HUES6 (cell line): ENCODE results near the gene PRR13.
"Not testable (repeated sequence)": the region's sequence is repeated elsewhere in the genome, so short reads cannot be mapped to it uniquely, and the experiment has no call there.

Experiments
- H3K27ac ChIP-seq: 2 replicates; pipeline ENCODE4 v1.7.0; 2013; ENCODE audit warnings: low read depth, mild to moderate bottlenecking, low read length, inconsistent platforms
- H3K27me3 ChIP-seq: 2 replicates; pipeline ENCODE4 v1.6.1; 2013; ENCODE audit warnings: low read length; ENCODE audit not compliant: control insufficient read depth, insufficient read depth
- H3K36me3 ChIP-seq: 2 replicates; pipeline ENCODE4 v1.6.1; 2013; ENCODE audit warnings: low read length; ENCODE audit not compliant: control insufficient read depth, insufficient read depth
- H3K4me1 ChIP-seq: 2 replicates; pipeline ENCODE4 v1.6.1; 2013; ENCODE audit warnings: low read length; ENCODE audit not compliant: control insufficient read depth, insufficient read depth
- H3K4me3 ChIP-seq: 2 replicates; pipeline ENCODE4 v1.5.1; 2013; ENCODE audit warnings: low read depth, low read length
- H3K9ac ChIP-seq: one replicate; pipeline ENCODE4 v1.6.1; 2013; ENCODE audit warnings: mild to moderate bottlenecking, low read length
- H3K9me3 ChIP-seq: 2 replicates; pipeline ENCODE4 v1.6.1; 2013; ENCODE audit warnings: low read depth, low read length; ENCODE audit not compliant: control insufficient read depth, insufficient read depth

The PRR13 gene

GRCh38 chr12:53441040-53441833, at the start of gene PRR13:
PRR13 (plus strand) TSS chr12:53441734; CDS start chr12:53442715, 981 bp downstream.
- Histone ChIP-seq H3K27ac (peak within 1 kb of the TSS; percentile 57; the same call in 1 of the 2 replicates), H3K9ac (peak within 1 kb of the TSS; percentile 76)

GRCh38 chr12:53399896-53400295, 41.6 kb upstream of the PRR13 start:
- H3K4me3 ChIP-seq, result no peak overlapping the region
- H3K9ac ChIP-seq, result no peak overlapping the region
- no peaks in the 10 kb centered on the region for H3K9me3 ChIP-seq
- H3K4me1 ChIP-seq, result no peaks in the 10 kb centered on the region
- peaks cover 14% of the 10 kb centered on the region for H3K36me3 ChIP-seq
- no peak overlapping the region for H3K27ac ChIP-seq
- no peaks in the 10 kb centered on the region for H3K27me3 ChIP-seq

More at GRCh38 chr12:53441040-53441833, at the start of gene PRR13:
- no peaks in the 10 kb centered on the region for H3K9me3 ChIP-seq
- H3K4me1 ChIP-seq, result peaks cover 14% of the 10 kb centered on the region; the same call in 1 of the 2 replicates
- H3K4me3 ChIP-seq, result peak within 1 kb of the TSS; percentile 85
- peaks cover 23% of the 10 kb centered on the region for H3K36me3 ChIP-seq
- H3K27me3 ChIP-seq, result no peaks in the 10 kb centered on the region

GRCh38 chr12:53402351-53402750, 39.2 kb upstream of the PRR13 start:
- H3K9ac ChIP-seq, H3K4me3 ChIP-seq, H3K27me3 ChIP-seq, H3K4me1 ChIP-seq, H3K9me3 ChIP-seq, H3K27ac ChIP-seq: not testable (repeated sequence)
- H3K36me3 ChIP-seq, result peaks cover 20% of the 10 kb centered on the region

GRCh38 chr12:53402871-53403270, 38.7 kb upstream of the PRR13 start:
- Histone ChIP-seq H3K36me3 (peaks cover 20% of the 10 kb centered on the region), H3K4me1 (no peaks in the 10 kb centered on the region), H3K4me3 (no peak overlapping the region), H3K9me3 (no peaks in the 10 kb centered on the region), H3K27me3 (no peaks in the 10 kb centered on the region), H3K9ac (no peak overlapping the region), H3K27ac (no peak overlapping the region)

- H3K27me3 ChIP-seq, result no peaks in the 10 kb centered on the region
Measured at GRCh38 chr12:53410951-53411350, 30.6 kb upstream of the PRR13 start.

GRCh38 chr12:53413485-53414204, 27.9 kb upstream of the PRR13 start:
- no peaks in the 10 kb centered on the region for H3K9me3 ChIP-seq
- H3K27me3 ChIP-seq, result no peaks in the 10 kb centered on the region
- no peak overlapping the region for H3K9ac ChIP-seq
- peaks cover 14% of the 10 kb centered on the region for H3K4me1 ChIP-seq
- H3K27ac ChIP-seq, result no peak overlapping the region
- H3K4me3 ChIP-seq, result no peak overlapping the region
- H3K36me3 ChIP-seq, result peaks cover 47% of the 10 kb centered on the region

More at GRCh38 chr12:53410951-53411350, 30.6 kb upstream of the PRR13 start:
- Histone ChIP-seq H3K27ac (no peak overlapping the region), H3K4me3 (no peak overlapping the region), H3K9me3 (no peaks in the 10 kb centered on the region), H3K36me3 (peaks cover 54% of the 10 kb centered on the region), H3K9ac (no peak overlapping the region), H3K4me1 (peaks cover 13% of the 10 kb centered on the region)

- Histone ChIP-seq H3K36me3 (peaks cover 35% of the 10 kb centered on the region), H3K4me1 (peaks cover 14% of the 10 kb centered on the region), H3K27me3 (no peaks in the 10 kb centered on the region), H3K9me3 (no peaks in the 10 kb centered on the region), H3K4me3 (no peak overlapping the region), H3K27ac (no peak overlapping the region), H3K9ac (no peak overlapping the region)
Measured at GRCh38 chr12:53414756-53415417, 26.6 kb upstream of the PRR13 start.

- Histone ChIP-seq H3K9ac (peak overlapping the region; percentile 32), H3K4me1 (peaks cover 14% of the 10 kb centered on the region), H3K36me3 (peaks cover 31% of the 10 kb centered on the region), H3K4me3 (0 out of 2 replicates have a peak overlapping the region, but pooled peaks have one; percentile 9)
- not testable (repeated sequence) for H3K27me3 ChIP-seq, H3K9me3 ChIP-seq, H3K27ac ChIP-seq
Measured at GRCh38 chr12:53415752-53416389, 25.7 kb upstream of the PRR13 start.

- not testable (repeated sequence) for H3K27ac ChIP-seq, H3K4me3 ChIP-seq, H3K27me3 ChIP-seq, H3K9ac ChIP-seq, H3K9me3 ChIP-seq
- peaks cover 17% of the 10 kb centered on the region for H3K36me3 ChIP-seq
- H3K4me1 ChIP-seq, result peaks cover 17% of the 10 kb centered on the region
Measured at GRCh38 chr12:53417291-53417816, 24.2 kb upstream of the PRR13 start.

GRCh38 chr12:53418221-53418620, 23.3 kb upstream of the PRR13 start:
- H3K27ac ChIP-seq, result no peak overlapping the region

More at GRCh38 chr12:53418221-53418620, 23.3 kb upstream of the PRR13 start:
- H3K4me1 ChIP-seq, result peaks cover 17% of the 10 kb centered on the region
- peaks cover 9% of the 10 kb centered on the region for H3K36me3 ChIP-seq
- no peaks in the 10 kb centered on the region for H3K9me3 ChIP-seq
- no peaks in the 10 kb centered on the region for H3K27me3 ChIP-seq
- no peak overlapping the region for H3K9ac ChIP-seq
- H3K4me3 ChIP-seq, result no peak overlapping the region
